ENCODE results near the gene SLC18A3. TPM values are rescaled to one million over a fixed set of nuclear protein-coding genes. Genes with fewer than 3 reads are reported as not detected.

SLC18A3 gene
- total RNA-seq, 1 experiment from 2014 or later: not detected

- Histone ChIP-seq H3K36me3 (ENCODE audit: control insufficient read depth, insufficient read depth, low read length) (no peaks in the 10 kb centered on the region), H3K9me3 (ENCODE audit: control insufficient read depth, insufficient read depth, low read depth, low read length) (no peaks in the 10 kb centered on the region), H3K27ac (ENCODE audit: low read length) (no peak overlapping the region), H3K4me3 (ENCODE audit: low read depth in 2 of 2, low read length in 2 of 2) (no peak overlapping the region), H3K4me1 (ENCODE audit: control insufficient read depth, insufficient read depth, low read length) (no peaks in the 10 kb centered on the region), H3K27me3 (ENCODE audit: control insufficient read depth, insufficient read depth, low read length) (peaks cover 3% of the 10 kb centered on the region; the same call in 1 of the 2 replicates)
- in situ Hi-C loops (cut with HindIII; ENCODE audit: low pct_unique_long_range_greater_than_20kb, low sequenced_read_pairs): no loop called here
- no TSS peak for BruUV-seq (replicated peaks)
- POLR2A ChIA-PET: no interaction called here
- no peak for ATAC-seq
- DNase-seq (ENCODE audit: low read depth, low spot score): no peak
- intact Hi-C loops (cut with micrococcal nuclease; ENCODE audit: unreplicated experiment): no loop called here
- TF ChIP-seq REST (IDR thresholded peaks at IDR 0.05; ENCODE audit: insufficient read depth in 1 of 2, low read depth in 2 of 2, low read length in 1 of 2): no peak
- no peak for TF ChIP-seq TCF7L2 (IDR thresholded peaks at IDR 0.05; ENCODE audit: low read depth, low read length)
- TF ChIP-seq CTCF (IDR thresholded peaks at IDR 0.05): no peak
- TF ChIP-seq SIN3A (IDR thresholded peaks at IDR 0.05; ENCODE audit: borderline replicate concordance, insufficient read depth, low read depth, low read length): no peak
- no peak for TF ChIP-seq POLR2AphosphoS5 (IDR thresholded peaks at IDR 0.05; ENCODE audit: low read depth, low read length)
- CTCF ChIA-PET: no interaction called here
These were observed 17.6 kb downstream of the SLC18A3 start for GRCh38 chr10:49627644-49628247.

GRCh38 chr10:49628599-49628998 is 18.5 kb downstream of the SLC18A3 start:
- no peaks in the 10 kb centered on the region for H3K36me3 ChIP-seq (ENCODE audit: control insufficient read depth, insufficient read depth, low read length)
- peaks cover 3% of the 10 kb centered on the region; the same call in 1 of the 2 replicates for H3K27me3 ChIP-seq (ENCODE audit: control insufficient read depth, insufficient read depth, low read length)
- TF ChIP-seq REST (IDR thresholded peaks at IDR 0.05; ENCODE audit: insufficient read depth in 1 of 2, low read depth in 2 of 2, low read length in 1 of 2) (no peak), SIN3A (IDR thresholded peaks at IDR 0.05; ENCODE audit: borderline replicate concordance, insufficient read depth, low read depth, low read length) (no peak), TCF7L2 (IDR thresholded peaks at IDR 0.05; ENCODE audit: low read depth, low read length) (no peak), CTCF (IDR thresholded peaks at IDR 0.05) (no peak), POLR2AphosphoS5 (IDR thresholded peaks at IDR 0.05; ENCODE audit: low read depth, low read length) (no peak)
- H3K4me1 ChIP-seq (ENCODE audit: control insufficient read depth, insufficient read depth, low read length): no peaks in the 10 kb centered on the region
- in situ Hi-C loops (cut with HindIII; ENCODE audit: low pct_unique_long_range_greater_than_20kb, low sequenced_read_pairs) (no loop called here), intact Hi-C loops (cut with micrococcal nuclease; ENCODE audit: unreplicated experiment) (no loop called here)
- no peak overlapping the region for H3K4me3 ChIP-seq (ENCODE audit: low read depth in 2 of 2, low read length in 2 of 2)
- no peak overlapping the region for H3K27ac ChIP-seq (ENCODE audit: low read length)
- POLR2A ChIA-PET: no interaction called here
- H3K9me3 ChIP-seq (ENCODE audit: control insufficient read depth, insufficient read depth, low read depth, low read length): no peaks in the 10 kb centered on the region
- BruUV-seq (replicated peaks): no TSS peak
- CTCF ChIA-PET: no interaction called here
- DNase-seq (ENCODE audit: low read depth, low spot score) (no peak), ATAC-seq (no peak)
